GM23338 (cell line): ENCODE data around the gene RNF168. TPM values are rescaled to one million over a fixed set of nuclear protein-coding genes. Genes with fewer than 3 reads are reported as not detected.

Experiments used
- CREB1 ChIP-seq: fragments of 250-450 bp; sonication (Bioruptor Pico); IDR thresholded peaks from 2 replicates; pipeline ENCODE4 v1.5.0; 2020; ENCODE audit warnings: low read depth, mild to moderate bottlenecking, moderate library complexity
- CTCF ChIP-seq, 2 experiments: fragments of 200-600 bp in 1 of 2; sonication (generic) in 1 of 2; conservative IDR thresholded peaks; 2 replicates each; pipeline versions ENCODE4 v1.5.1 to v1.6.1; 2016 to 2017; ENCODE audit warnings: antibody characterized with exemption in 2 of 2, low read depth in 2 of 2, mild to moderate bottlenecking in 2 of 2, moderate library complexity in 1 of 2
- EZH2phosphoT487 ChIP-seq: fragments of 200-600 bp; sonication (generic); IDR thresholded peaks from one replicate; pipeline ENCODE4 v1.8.1; 2018; ENCODE audit warnings: antibody characterized with exemption; ENCODE audit not compliant: unreplicated experiment
- JUNB ChIP-seq: IDR thresholded peaks from one replicate; pipeline ENCODE4 v1.6.1; 2016; ENCODE audit warnings: antibody characterized with exemption; ENCODE audit not compliant: unreplicated experiment
- NANOG ChIP-seq: IDR thresholded peaks from 2 replicates; pipeline ENCODE4 v1.6.1; 2016; ENCODE audit warnings: antibody characterized with exemption, borderline replicate concordance
- ZNF331 ChIP-seq: fragments of 250-450 bp; sonication (Bioruptor Pico); IDR thresholded peaks from 2 replicates; pipeline ENCODE4 v1.5.0; 2020; ENCODE audit warnings: low read depth, mild to moderate bottlenecking, moderate library complexity
- ZNF462 ChIP-seq: fragments of 250-450 bp; sonication (Bioruptor Pico); IDR thresholded peaks from 2 replicates; pipeline ENCODE4 v1.5.0; 2020; ENCODE audit warnings: mild to moderate bottlenecking, moderate library complexity
- polyA plus RNA-seq: library from polyadenylated mRNA; unstranded; fragments of >200 nt; fragmentation: Nextera tagmentation; extraction: Ambion mirVana; gene quantifications from 2 replicates; pipeline ENCODE4 v1.2.1, GENCODE V29; 2016
- total RNA-seq: library from RNA; depleted of rRNA; stranded (reverse); fragments of >200 nt; shearing (Covaris generic); gene quantifications from 2 replicates; pipeline ENCODE4 v1.2.3, GENCODE V29; 2014
- TF ChIP-seq, protein P1 (sequence below): IDR thresholded peaks from 2 replicates; pipeline ENCODE4 v1.6.1; 2016; ENCODE audit warnings: antibody characterized with exemption
- TF ChIP-seq, protein P2 (sequence below): IDR thresholded peaks from one replicate; pipeline ENCODE4 v1.6.1; 2018; ENCODE audit warnings: antibody characterized with exemption; ENCODE audit not compliant: unreplicated experiment

Gene RNF168
- total and polyA plus RNA-seq, 2 experiments from 2014 or later, result 33.0 to 53.0 TPM

DNA sequence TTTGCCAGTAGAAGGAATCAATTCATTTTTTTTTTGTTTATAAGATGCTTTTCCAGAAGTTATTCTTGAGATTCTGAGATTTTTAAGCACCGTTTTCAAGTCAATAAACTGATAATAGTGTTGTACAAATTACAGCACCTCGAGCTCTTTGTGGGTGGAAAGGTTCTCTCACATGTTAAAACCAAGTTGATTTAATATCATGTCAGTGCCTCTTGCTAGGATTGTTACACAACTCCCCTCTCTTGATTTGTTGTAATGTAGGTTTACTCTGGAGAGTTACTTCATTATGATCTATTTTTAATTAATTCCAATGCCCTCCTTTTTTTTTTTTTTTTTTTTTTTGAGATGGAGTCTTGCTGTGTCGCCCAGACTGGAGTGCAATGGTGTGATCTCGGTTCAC is 45.5 kb downstream of the RNF168 start (continued):
- TF ChIP-seq ZNF462 (no peak), JUNB (no peak), CTCF (conservative IDR thresholded peaks at IDR 0.05; ENCODE audit: low read depth in 2 of 2) (no peak), EZH2phosphoT487 (no peak), CREB1 (no peak), NANOG (no peak), ZNF331 (CRISPR knock-in tag) (no peak)
- TF ChIP-seq, protein P1, sequence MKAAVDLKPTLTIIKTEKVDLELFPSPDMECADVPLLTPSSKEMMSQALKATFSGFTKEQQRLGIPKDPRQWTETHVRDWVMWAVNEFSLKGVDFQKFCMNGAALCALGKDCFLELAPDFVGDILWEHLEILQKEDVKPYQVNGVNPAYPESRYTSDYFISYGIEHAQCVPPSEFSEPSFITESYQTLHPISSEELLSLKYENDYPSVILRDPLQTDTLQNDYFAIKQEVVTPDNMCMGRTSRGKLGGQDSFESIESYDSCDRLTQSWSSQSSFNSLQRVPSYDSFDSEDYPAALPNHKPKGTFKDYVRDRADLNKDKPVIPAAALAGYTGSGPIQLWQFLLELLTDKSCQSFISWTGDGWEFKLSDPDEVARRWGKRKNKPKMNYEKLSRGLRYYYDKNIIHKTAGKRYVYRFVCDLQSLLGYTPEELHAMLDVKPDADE, result no peak
- TF ChIP-seq, protein P2, sequence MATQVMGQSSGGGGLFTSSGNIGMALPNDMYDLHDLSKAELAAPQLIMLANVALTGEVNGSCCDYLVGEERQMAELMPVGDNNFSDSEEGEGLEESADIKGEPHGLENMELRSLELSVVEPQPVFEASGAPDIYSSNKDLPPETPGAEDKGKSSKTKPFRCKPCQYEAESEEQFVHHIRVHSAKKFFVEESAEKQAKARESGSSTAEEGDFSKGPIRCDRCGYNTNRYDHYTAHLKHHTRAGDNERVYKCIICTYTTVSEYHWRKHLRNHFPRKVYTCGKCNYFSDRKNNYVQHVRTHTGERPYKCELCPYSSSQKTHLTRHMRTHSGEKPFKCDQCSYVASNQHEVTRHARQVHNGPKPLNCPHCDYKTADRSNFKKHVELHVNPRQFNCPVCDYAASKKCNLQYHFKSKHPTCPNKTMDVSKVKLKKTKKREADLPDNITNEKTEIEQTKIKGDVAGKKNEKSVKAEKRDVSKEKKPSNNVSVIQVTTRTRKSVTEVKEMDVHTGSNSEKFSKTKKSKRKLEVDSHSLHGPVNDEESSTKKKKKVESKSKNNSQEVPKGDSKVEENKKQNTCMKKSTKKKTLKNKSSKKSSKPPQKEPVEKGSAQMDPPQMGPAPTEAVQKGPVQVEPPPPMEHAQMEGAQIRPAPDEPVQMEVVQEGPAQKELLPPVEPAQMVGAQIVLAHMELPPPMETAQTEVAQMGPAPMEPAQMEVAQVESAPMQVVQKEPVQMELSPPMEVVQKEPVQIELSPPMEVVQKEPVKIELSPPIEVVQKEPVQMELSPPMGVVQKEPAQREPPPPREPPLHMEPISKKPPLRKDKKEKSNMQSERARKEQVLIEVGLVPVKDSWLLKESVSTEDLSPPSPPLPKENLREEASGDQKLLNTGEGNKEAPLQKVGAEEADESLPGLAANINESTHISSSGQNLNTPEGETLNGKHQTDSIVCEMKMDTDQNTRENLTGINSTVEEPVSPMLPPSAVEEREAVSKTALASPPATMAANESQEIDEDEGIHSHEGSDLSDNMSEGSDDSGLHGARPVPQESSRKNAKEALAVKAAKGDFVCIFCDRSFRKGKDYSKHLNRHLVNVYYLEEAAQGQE, result no peak
